H9 (cell line): ENCODE measurements around the gene CTNNA3. TPM values are rescaled to one million over a fixed set of nuclear protein-coding genes. Genes with fewer than 3 reads are reported as not detected.

ENCODE experiments used
- DNase-seq: peaks from one replicate; pipeline ENCODE4 v3.0.0-alpha.2; 2017
- H2AFZ ChIP-seq: one replicate; pipeline ENCODE4 v1.6.1; 2013; ENCODE audit warnings: mild to moderate bottlenecking, low read length, control low read depth, moderate library complexity
- H2AK5ac ChIP-seq: 2 replicates; pipeline ENCODE4 v1.6.1; 2013; ENCODE audit warnings: low read length, control low read depth, mixed read lengths; ENCODE audit not compliant: insufficient read length
- H2BK120ac ChIP-seq: one replicate; pipeline ENCODE4 v1.6.1; 2013; ENCODE audit warnings: low read depth, mild to moderate bottlenecking, low read length, control low read depth, inconsistent platforms; ENCODE audit not compliant: poor library complexity, severe bottlenecking
- H2BK12ac ChIP-seq: 2 replicates; pipeline ENCODE4 v1.6.1; 2013; ENCODE audit warnings: low read length, control low read depth, mixed read lengths, low read depth; ENCODE audit not compliant: insufficient read length
- H2BK15ac ChIP-seq: 2 replicates; pipeline ENCODE4 v1.6.1; 2013; ENCODE audit warnings: low read depth, low read length, control low read depth
- H2BK20ac ChIP-seq: one replicate; pipeline ENCODE4 v1.6.1; 2013; ENCODE audit warnings: low read depth, mild to moderate bottlenecking, low read length, control low read depth, inconsistent platforms; ENCODE audit not compliant: poor library complexity, severe bottlenecking
- H2BK5ac ChIP-seq: 2 replicates; pipeline ENCODE4 v1.6.1; 2013; ENCODE audit warnings: low read length, control low read depth, mixed read lengths; ENCODE audit not compliant: insufficient read length
- H3K14ac ChIP-seq: 2 replicates; pipeline ENCODE4 v1.6.1; 2013; ENCODE audit warnings: low read length, control low read depth; ENCODE audit not compliant: insufficient read depth
- H3K18ac ChIP-seq: 2 replicates; pipeline ENCODE4 v1.6.1; 2013; ENCODE audit warnings: low read depth, mild to moderate bottlenecking, mixed read lengths, low read length, control low read depth; ENCODE audit not compliant: insufficient read length
- H3K23ac ChIP-seq: 2 replicates; pipeline ENCODE4 v1.6.1; 2013; ENCODE audit warnings: low read length, control low read depth, mixed read lengths, low read depth; ENCODE audit not compliant: insufficient read length
- H3K23me2 ChIP-seq: 2 replicates; pipeline ENCODE4 v1.6.1; 2013; ENCODE audit warnings: low read depth, mild to moderate bottlenecking, mixed read lengths, low read length, control low read depth; ENCODE audit not compliant: insufficient read length, poor library complexity, severe bottlenecking
- H3K27ac ChIP-seq: 2 replicates; pipeline ENCODE4 v1.5.1; 2013; ENCODE audit warnings: low read length, control low read depth, mixed read lengths, low read depth; ENCODE audit not compliant: insufficient read length
- H3K27me3 ChIP-seq: 2 replicates; pipeline ENCODE4 v1.6.1; 2013; ENCODE audit warnings: low read length, control low read depth, inconsistent platforms; ENCODE audit not compliant: insufficient read depth
- H3K4ac ChIP-seq: 2 replicates; pipeline ENCODE4 v1.6.1; 2013; ENCODE audit warnings: low read depth, mild to moderate bottlenecking, control low read depth, inconsistent platforms, low read length, moderate library complexity
- H3K4me1 ChIP-seq: 2 replicates; pipeline ENCODE4 v1.6.1; 2013; ENCODE audit warnings: low read length, control low read depth, inconsistent platforms; ENCODE audit not compliant: insufficient read depth
- H3K4me2 ChIP-seq: 2 replicates; pipeline ENCODE4 v1.6.1; 2013; ENCODE audit warnings: low read length, control low read depth, mixed read lengths; ENCODE audit not compliant: insufficient read length, insufficient read depth
- H3K56ac ChIP-seq: 2 replicates; pipeline ENCODE4 v1.6.1; 2013; ENCODE audit warnings: low read depth, mild to moderate bottlenecking, mixed read lengths, low read length, control low read depth; ENCODE audit not compliant: insufficient read length
- H3K79me1 ChIP-seq: 2 replicates; pipeline ENCODE4 v1.6.1; 2013; ENCODE audit warnings: low read depth, mild to moderate bottlenecking, moderate library complexity, low read length, control low read depth, inconsistent platforms; ENCODE audit not compliant: insufficient read depth, poor library complexity, severe bottlenecking
- H3K79me2 ChIP-seq: 2 replicates; pipeline ENCODE4 v1.6.1; 2013; ENCODE audit warnings: low read length, control low read depth, inconsistent platforms; ENCODE audit not compliant: insufficient read depth
- H3K9ac ChIP-seq: 2 replicates; pipeline ENCODE4 v1.6.1; 2013; ENCODE audit warnings: low read length, control low read depth, mixed read lengths; ENCODE audit not compliant: insufficient read length; ENCODE audit errors: extremely low read depth
- H3K9me3 ChIP-seq: one replicate; pipeline ENCODE4 v1.6.1; 2013; ENCODE audit warnings: low read depth, low read length, inconsistent platforms; ENCODE audit not compliant: control insufficient read depth
- H3T11ph ChIP-seq: one replicate; pipeline ENCODE4 v1.6.1; 2013; ENCODE audit warnings: mild to moderate bottlenecking, low read length, control low read depth, inconsistent platforms
- H4K20me1 ChIP-seq: one replicate; pipeline ENCODE4 v1.6.1; 2013; ENCODE audit not compliant: control insufficient read depth, insufficient read length, insufficient read depth
- H4K5ac ChIP-seq: 2 replicates; pipeline ENCODE4 v1.6.1; 2013; ENCODE audit warnings: low read depth, mild to moderate bottlenecking, mixed read lengths, low read length, control low read depth; ENCODE audit not compliant: insufficient read length
- H4K8ac ChIP-seq: replicated peaks from 2 replicates; pipeline ENCODE4 v1.6.1; 2013; ENCODE audit warnings: low read length, control low read depth, mixed read lengths, low read depth; ENCODE audit not compliant: insufficient read length
- H4K91ac ChIP-seq: 2 replicates; pipeline ENCODE4 v1.6.1; 2013; ENCODE audit warnings: low read depth, mild to moderate bottlenecking, moderate library complexity, mixed read lengths, low read length, control low read depth; ENCODE audit not compliant: insufficient read length
- H3K27ac Mint-ChIP-seq, 3 experiments: 2 replicates in 2 of 3; 3 replicates in 1 of 3; pipeline ENCODE4 v1.8.0; 2020 to 2021; ENCODE audit warnings: mixed read lengths in 3 of 3, mild to moderate bottlenecking in 1 of 3, moderate library complexity in 1 of 3
- H3K27me3 Mint-ChIP-seq: 2 replicates; pipeline ENCODE4 v1.8.0; 2021; ENCODE audit warnings: low read depth, mild to moderate bottlenecking, moderate library complexity, mixed read lengths
- H3K36me3 Mint-ChIP-seq, 3 experiments: 2 replicates in 2 of 3; 3 replicates in 1 of 3; pipeline ENCODE4 v1.8.0; 2020 to 2021; ENCODE audit warnings: low read depth in 3 of 3, mixed read lengths in 3 of 3; ENCODE audit not compliant: insufficient read depth in 1 of 3
- H3K4me1 Mint-ChIP-seq, 2 experiments: 2 replicates each; pipeline ENCODE4 v1.8.0; 2020; ENCODE audit warnings: mixed read lengths in 2 of 2
- H3K4me3 Mint-ChIP-seq, 2 experiments: 2 replicates in 1 of 2; 3 replicates in 1 of 2; pipeline ENCODE4 v1.8.0; 2020 to 2021; ENCODE audit warnings: mild to moderate bottlenecking in 2 of 2, mixed read lengths in 2 of 2, moderate library complexity in 1 of 2
- H3K9me3 Mint-ChIP-seq, 2 experiments: 2 replicates in 1 of 2; 3 replicates in 1 of 2; pipeline ENCODE4 v1.8.0; 2020; ENCODE audit warnings: mild to moderate bottlenecking in 2 of 2, mixed read lengths in 2 of 2, moderate library complexity in 1 of 2
- WGBS: extraction: QIAGEN DNeasy Blood & Tissue Kit; methylation state at CpG from one replicate; pipeline ENCODE4 v1.1.7; 2013; ENCODE audit warnings: missing lambda C conversion rate, low lambda C conversion rate, mixed read lengths; ENCODE audit not compliant: insufficient read length; ENCODE audit errors: extremely low coverage; 5-methylcytosine and 5-hydroxymethylcytosine counted together
- total RNA-seq: library from RNA; stranded (reverse); gene quantifications from 2 replicates; pipeline ENCODE4 v1.2.1, GENCODE V29; 2021
- TF ChIP-seq, protein P1 (sequence below): fragments of 200-600 bp; sonication (generic); conservative IDR thresholded peaks from 3 replicates; pipeline ENCODE4 v1.8.0; 2021; ENCODE audit warnings: antibody characterized with exemption, mild to moderate bottlenecking

The CTNNA3 gene
- total RNA-seq, 1 experiment from 2014 or later, result 3.3 TPM

DNA sequence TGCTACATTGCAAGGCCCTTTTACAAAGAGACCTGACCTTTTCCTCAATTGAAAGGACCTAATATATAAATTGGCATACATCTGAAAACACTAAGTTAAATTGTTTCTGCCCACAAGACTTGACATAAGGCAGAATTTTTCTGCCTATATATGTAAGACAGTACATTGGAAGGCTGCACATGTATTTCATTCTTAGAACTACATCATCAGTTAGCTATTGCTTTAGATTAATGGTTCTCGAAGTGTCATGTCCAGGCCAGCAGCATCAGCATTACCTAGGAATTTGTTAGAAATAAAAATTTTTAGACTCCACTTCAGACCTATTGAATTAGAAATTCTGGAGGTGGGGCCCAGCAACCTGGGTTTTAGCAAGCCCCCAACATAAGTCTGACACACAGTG, 396.2 kb downstream of the CTNNA3 start:
- Histone ChIP-seq H3K23me2 (no peaks in the 10 kb centered on the region), H4K8ac (no peak overlapping the region), H2AK5ac (no peak overlapping the region), H3K56ac (no peak overlapping the region), H3K23ac (no peak overlapping the region), H2BK15ac (no peak overlapping the region), H4K5ac (no peak overlapping the region), H3K18ac (no peak overlapping the region), H3K4me1 (no peaks in the 10 kb centered on the region), H3K79me2 (no peaks in the 10 kb centered on the region), H3K9ac (no peak overlapping the region), H3K4ac (no peak overlapping the region), H3T11ph (no peak overlapping the region), H2AFZ (no peak overlapping the region), H3K4me2 (no peak overlapping the region), H3K9me3 (no peaks in the 10 kb centered on the region), H2BK5ac (no peak overlapping the region), H4K20me1 (no peaks in the 10 kb centered on the region), H3K27me3 (no peaks in the 10 kb centered on the region), H2BK12ac (no peak overlapping the region), H2BK20ac (no peak overlapping the region), H4K91ac (no peak overlapping the region), H2BK120ac (no peak overlapping the region), H3K14ac (no peak overlapping the region), H3K27ac (no peak overlapping the region), H3K79me1 (no peaks in the 10 kb centered on the region)
- Mint-ChIP-seq H3K9me3 (no peaks in the 10 kb centered on the region; a peak in 2 of 5 replicates), H3K27ac (no peak overlapping the region), H3K4me1 (no peaks in the 10 kb centered on the region), H3K27me3 (no peaks in the 10 kb centered on the region), H3K4me3 (no peak overlapping the region), H3K36me3 (no peaks in the 10 kb centered on the region)
- TF ChIP-seq, protein P1, sequence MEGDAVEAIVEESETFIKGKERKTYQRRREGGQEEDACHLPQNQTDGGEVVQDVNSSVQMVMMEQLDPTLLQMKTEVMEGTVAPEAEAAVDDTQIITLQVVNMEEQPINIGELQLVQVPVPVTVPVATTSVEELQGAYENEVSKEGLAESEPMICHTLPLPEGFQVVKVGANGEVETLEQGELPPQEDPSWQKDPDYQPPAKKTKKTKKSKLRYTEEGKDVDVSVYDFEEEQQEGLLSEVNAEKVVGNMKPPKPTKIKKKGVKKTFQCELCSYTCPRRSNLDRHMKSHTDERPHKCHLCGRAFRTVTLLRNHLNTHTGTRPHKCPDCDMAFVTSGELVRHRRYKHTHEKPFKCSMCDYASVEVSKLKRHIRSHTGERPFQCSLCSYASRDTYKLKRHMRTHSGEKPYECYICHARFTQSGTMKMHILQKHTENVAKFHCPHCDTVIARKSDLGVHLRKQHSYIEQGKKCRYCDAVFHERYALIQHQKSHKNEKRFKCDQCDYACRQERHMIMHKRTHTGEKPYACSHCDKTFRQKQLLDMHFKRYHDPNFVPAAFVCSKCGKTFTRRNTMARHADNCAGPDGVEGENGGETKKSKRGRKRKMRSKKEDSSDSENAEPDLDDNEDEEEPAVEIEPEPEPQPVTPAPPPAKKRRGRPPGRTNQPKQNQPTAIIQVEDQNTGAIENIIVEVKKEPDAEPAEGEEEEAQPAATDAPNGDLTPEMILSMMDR, result no peak
- DNase-seq, result no peak
- WGBS, result no CpG with 5 or more reads among the region's 1 CpG
